Stimulated activated CD4-positive, alpha-beta T cell treated with anti-CD3 and anti-CD28 coated beads, Interleukin-1b, Interleukin-23, amount 100 ng/mL, for 24 hours (primary cell): ENCODE data around the gene PACS1.
"Not testable (repeated sequence)": the region's sequence is repeated elsewhere in the genome, so short reads cannot be mapped to it uniquely, and the experiment has no call there.

Experiments
- DNase-seq, 4 experiments: peaks; one replicate each; pipeline ENCODE4 v3.0.0-alpha.2; 2020; ENCODE audit warnings: low read depth in 4 of 4, low spot score in 1 of 4

The PACS1 gene

DNA sequence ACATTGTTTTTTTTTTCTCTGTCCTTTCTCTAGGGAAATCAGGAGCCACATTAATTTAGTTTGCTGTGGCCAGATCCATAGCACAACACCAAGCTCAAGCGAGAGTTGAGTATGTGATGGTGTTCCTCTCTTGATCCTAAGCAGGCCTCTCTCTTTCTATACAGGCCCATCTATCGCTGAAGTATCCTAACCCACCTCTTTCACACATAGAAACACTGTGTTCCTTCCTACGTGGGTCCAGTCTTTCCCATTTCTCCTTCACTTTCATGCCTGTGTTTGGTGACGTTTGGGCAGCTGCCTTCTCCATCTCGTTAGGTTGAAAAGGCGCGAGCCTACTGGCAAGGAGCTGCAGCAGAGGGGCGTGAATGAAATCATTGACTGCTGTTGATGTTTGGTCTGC is 2.4 kb downstream of the PACS1 start:
- DNase-seq: no peak

DNA sequence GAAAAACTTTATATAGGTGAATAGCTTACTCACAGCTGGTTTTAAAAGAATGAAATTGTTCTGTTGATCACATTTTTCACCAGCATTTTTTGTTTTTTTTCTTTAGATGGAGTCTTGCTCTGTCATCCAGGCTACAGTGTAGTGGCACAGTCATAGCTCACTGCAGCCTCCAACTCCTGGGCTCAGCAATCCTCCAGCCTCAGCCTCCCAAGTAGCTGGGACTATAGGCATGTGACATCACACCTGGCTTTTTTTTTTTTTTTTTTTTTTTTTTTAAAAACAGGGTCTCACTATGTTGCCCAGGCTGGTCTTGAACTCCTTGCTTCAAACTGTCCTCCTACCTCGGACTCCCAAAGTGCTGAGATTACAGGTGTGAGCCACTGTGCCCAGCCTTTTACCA is 3.6 kb downstream of the PACS1 start:
- no peak for DNase-seq

DNA sequence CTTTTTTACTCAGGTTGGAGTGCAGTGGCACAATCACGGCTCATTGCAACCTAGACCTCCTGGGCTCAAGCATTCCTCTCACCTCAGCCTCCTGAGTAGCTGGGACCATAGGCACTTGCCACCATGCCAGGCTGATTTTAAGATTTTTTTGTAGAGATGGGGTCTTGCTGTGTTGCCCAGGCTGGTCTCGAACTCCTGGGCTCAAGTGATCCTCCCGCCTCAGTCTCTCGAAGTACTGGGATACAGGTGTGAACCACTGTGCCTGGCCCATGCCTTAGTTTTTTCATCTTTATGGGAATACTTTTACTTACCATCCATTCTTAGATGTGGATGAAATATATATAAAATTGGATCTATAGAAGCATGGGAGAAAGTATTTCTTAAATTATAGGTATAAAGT is 5.2 kb downstream of the PACS1 start:
- no peak for DNase-seq

DNA sequence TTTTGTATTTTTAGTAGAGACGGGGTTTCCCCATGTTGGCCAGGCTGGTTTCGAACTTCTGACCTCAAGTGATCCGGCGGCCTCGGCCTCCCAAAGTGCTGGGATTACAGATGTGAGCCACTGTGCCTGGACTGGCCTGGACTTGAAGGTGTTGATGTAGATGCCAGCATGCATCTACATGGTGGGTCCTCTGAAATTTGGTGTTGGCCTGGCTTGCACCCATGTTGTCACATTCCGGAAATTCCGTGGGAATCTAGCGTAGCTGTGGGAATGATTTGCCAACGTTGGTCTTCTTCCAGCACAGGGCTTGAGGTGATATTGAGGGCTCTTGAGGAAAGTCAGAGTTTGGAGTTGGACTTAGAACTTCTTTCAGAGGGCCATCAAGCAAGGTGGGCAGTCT is 6.5 kb downstream of the PACS1 start:
- no peak for DNase-seq

DNA sequence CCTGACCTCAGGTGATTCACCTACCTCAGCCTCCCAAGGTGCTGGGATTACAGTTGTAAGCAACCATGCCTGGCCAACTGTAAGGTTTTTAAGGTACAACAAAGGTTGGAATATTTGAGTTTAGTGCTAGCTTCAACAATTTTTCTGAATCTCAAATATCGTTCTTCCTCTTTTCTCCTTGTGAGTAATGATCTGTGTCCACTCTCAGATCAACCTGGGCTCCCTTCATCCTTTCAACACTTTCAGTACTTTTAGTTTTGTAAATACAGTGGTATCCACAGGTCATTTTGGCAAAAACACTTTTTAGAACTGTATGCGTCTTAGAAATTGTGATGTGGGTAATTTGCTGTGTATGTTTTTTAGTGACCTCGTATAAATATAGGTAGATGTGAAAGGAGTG is 7.9 kb downstream of the PACS1 start:
- DNase-seq: no peak

DNA sequence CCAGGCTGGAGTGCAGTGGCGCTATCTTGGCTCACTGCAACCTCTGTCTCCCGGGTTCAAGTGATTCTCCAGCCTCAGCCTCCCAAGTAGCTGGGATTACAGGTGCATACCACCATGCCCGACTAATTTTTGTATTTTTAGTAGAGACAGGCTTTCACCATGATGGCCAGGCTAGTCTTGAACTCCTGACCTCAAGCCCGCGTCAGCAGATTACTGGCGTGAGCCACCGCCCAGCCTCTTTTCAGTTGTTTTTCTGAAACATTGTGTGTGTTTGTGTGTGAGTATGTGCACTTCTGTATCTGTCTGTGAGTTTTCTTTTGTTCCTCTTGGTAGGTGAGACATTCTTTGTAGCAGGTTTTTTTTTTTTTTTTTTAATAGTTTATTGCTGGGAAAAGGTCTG is 8.9 kb downstream of the PACS1 start:
- DNase-seq: not testable (repeated sequence)

DNA sequence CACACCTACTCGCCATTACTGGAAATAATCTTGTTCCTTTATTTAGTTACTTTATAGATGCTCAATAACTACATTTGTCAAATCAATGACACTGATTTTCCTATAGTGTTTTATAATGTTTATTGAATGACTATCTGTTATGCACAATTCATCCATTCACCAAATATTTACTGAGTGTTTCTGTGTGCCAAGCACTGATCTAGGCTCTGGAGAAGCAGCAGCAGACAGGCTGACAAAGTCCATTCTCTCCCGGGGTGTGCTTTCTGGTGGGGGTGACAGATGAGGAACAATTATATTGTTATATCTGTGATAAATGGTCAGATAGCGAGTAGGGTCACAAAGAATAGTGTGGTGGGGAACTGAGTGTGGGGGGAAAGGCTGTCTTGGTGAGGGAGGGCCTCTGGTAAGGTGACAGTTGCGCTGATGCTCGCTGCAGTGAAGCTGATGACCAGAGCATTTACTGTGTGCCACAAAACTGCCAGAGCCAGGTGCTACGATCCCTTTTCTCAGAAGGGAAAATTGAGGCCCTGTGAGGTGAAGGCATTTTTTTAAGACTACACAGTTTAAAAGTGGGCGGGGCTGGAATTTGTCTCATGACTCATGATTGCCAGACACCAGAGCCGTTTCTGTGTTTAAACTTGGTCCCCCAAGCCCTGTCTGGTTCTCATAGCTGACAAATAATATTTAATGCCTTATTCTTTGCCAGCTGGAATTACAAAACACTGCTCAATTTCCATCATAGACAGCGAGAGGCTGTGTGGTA is 10.2 kb downstream of the PACS1 start:
- peak in 1 of 4 experiments; percentile 57 for DNase-seq

DNA sequence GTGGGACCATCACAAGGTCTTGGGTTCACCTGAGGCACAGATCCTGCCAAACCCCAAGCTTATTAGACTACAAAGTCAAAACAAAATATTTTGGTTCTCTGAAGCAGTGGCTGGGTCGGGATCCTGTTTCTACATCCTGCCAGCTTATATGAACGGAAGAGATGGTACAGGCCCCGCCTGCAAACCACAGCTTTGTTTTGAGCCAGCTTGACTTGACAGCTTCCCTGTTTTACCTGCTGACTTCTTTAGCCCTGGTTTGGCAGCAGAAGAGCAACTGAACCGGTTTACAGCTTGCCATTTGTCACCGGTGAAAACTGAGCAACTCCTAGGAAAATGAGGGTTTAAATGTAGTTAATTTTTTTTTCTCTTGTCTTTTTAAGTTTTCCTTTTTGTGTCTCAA is 11.4 kb downstream of the PACS1 start:
- DNase-seq: peak in 1 of 4 experiments; percentile 51

DNA sequence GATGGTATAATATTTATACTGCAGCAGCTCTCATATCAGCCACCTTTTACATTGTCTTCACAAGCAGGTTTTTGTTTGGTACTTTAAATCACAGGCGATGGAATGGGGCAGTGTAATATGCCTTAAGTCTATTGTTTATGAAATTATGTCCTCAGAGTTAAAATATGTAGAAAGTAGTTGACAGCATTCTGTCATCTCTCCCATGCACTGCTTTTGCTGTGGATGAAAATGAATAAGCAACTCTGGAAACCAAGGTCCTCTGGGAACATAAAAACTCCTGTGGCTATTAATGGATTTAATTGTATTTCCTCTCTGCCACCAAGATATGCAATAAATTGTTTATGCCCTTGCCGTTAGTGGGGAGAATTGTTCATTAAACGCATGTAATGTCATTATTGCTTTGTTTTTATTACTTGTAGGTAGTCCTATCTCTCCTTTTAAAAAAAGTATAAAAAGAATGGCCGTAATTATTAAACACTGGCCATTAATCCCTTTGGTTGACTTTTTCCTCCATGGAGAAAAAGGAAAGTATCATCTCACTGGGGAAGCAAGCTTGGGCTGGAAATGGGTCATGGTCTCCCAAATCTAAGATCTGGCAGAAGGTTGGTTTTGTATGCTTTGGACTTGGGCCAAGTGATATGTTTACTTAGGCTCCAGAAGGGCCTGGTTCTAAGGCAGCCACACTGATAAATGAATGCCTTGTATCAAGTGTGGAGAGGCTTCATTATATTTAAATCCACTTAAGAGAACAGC is 13.1 kb downstream of the PACS1 start:
- no peak for DNase-seq

DNA sequence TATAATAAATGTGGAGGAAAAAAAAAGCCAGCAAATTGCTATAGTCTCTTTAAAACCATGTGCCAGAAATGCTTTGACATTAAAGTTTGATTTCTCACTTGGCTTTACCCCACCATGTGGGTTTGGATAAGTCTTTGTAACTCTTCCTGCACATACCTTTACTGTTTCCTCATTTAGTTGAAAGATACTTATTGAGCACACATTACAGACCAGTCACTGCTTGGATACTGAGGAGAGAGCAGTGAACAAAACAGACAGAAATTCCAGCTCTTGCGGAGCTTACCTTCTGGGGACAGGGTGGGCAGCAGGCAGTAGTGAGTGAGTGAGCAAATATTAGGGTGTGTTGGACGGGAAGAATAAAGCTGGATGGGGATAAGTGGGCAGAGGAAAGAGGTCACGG is 13.7 kb downstream of the PACS1 start:
- no peak for DNase-seq

DNA sequence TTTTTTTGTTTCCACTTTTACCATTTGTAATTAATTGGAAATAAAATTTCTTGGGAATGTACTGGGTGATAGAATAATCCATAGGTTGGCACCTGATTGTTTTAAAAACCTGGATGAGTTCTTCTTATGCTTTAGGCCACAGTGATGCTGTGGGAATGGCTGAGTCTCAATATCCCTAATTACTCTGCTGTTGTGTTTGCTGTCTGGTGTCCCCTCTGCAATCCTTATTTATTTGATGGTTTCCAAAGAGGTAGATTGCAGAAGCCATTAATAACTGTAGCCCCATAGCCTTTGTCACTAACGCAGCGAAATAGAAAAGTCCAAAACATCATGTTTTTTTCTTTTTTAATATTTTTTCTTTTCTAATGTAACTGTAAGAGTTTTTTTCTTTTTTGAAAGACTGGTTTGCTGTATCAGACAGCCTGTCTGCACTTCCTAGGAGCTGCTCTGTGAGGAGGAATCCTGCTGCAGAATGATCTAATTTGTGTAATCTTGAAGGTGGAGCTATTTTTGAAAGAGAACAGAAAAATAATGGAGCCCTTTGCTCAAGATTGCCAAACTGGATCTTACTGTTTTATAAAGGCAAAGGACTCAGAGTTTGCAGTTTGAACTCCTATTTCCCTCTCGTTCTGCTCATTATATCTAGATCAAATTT is 14.9 kb downstream of the PACS1 start:
- DNase-seq: no peak

DNA sequence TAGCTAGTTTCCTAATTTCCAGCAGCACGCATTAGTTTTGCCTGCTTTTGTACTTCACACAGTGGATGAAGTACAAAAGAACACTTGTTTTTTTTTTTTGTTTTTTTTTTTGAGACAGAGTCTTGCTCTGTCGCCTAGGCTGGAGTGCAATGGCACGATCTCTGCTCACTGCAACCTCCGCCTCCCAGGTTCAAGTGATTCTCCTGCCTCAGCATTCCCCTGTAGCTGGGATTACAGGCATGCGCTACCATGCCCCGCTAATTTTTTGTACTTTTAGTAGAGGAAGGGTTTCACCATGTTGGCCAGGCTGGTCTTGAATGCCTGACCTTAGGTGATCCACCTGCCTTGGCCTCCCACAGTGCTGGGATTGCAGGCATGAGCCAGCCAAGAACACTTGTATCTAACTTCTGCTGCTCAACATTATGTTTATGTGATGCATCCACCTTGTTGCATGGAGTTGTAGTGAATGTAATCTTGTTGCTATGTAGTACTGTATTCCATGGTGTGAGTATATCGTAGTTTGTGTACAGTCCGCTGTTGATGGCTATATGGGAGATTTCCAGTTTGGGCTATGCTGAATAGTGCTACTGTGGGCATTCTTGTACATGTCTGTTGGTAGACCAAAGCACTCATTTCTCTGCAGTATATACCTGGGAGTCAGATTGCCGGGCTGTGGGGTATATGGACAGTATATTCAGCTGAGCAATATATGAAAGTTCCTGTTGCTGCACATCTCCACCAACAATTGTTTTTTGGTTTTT is 17.3 kb downstream of the PACS1 start:
- DNase-seq: no peak

DNA sequence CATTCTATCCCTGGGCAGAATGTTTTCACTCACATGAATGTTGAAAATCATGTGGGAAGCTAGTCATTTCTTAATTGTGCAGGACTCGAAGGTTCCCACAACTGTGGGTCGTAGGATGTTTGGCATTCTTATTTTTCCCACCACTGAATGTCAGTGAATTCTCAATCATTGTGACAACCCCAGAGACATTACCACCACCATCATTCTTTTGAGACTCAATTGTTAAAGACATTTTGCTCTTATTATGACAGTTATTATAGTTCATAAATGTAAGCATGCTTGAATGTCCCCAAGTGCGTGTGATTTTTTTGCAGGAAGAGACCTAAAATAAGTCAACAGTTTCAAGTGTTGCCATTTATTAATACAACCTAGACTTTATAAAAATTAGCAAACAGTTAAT is 19.0 kb downstream of the PACS1 start:
- no peak for DNase-seq

DNA sequence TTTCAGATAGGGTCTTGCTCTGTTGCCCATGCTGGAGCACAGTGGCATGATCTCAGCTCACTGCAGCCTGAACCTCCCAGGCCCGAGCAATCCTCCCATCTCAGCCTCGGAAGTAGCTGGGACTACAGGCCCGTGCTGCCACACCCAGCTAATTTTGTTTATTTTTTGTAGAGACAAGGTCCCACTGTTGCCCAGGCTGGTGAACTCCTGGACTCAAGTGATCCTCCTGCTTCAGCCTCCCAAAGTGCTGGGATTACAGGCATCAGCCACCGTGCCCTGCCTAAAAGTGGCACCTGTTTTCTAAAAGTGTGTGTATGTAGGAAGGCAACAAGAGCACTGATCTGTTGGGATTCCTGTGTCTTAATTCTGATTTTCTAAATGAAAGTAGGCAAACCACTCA is 20.2 kb downstream of the PACS1 start:
- no peak for DNase-seq

DNA sequence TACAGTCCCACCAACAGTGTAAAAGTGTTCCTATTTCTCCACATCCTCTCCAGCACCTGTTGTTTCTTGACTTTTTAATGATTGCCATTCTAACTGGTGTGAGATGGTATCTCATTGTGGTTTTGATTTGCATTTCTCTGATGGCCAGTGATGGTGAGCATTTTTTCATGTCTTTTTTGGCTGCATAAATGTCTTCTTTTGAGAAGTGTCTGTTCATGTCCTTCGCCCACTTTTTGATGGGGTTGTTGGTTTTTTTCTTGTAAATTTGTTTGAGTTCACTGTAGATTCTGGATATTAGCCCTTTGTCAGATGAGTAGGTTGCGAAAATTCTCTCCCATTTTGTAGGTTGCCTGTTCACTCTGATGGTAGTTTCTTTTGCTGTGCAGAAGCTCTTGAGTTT is 22.1 kb downstream of the PACS1 start:
- not testable (repeated sequence) for DNase-seq

DNA sequence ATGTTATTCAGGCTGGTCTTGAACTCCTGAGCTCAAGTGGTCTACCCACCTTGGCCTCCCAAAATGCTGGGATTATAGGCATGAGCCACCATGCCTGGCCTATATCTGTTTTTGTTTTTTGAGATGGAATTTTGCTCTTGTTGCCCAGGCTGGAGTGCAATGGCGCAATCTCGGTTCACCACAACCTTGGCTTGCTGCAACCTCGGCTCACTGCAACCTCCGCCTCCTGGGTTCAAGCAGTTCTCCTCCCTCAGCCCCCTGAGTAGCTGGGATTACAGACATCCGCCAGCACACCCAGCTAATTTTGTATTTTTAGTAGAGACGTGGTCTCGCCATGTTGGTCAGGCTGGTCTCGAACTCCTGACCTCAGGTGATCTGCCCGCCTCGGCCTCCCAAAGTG is 29.7 kb downstream of the PACS1 start:
- DNase-seq: not testable (repeated sequence)

DNA sequence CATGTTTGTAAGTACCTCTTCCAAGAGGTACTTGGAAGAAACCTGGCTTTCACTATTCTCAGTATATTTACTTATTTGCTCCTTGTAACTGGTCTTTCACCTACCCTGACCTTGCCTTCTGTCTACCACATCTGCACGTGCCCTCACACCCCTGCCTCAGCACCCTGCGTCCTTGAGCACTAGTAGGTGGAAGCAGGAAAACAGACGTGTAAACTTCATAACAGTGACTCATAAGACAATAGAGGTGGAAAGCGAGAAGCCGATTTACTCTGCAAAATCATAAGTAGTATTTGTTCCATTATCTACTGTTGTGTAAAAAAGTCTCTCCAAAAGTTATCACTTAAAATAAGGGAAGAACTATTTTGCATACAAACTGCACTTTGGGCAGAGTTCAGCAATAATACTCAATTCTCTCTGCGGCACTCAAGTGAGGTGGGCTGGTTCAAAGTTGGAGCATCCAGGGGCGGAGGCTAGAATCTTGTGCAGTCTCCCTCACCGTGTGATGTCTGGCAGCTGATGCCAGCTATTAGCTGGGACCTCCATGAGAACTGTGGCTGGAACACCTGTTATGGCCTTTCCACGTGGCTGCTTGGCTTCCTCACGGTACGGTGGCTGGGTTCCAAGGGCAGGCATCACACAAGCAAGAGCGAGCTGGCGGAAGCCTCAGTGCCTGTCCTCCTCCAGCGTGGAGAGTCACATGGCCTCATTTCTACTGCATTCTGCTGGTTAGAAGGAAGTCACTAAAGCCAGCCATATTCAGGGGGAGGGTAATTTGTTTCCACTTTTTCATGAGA is 30.4 kb downstream of the PACS1 start:
- peak; percentile 10 to 43 (median 32) for DNase-seq

DNA sequence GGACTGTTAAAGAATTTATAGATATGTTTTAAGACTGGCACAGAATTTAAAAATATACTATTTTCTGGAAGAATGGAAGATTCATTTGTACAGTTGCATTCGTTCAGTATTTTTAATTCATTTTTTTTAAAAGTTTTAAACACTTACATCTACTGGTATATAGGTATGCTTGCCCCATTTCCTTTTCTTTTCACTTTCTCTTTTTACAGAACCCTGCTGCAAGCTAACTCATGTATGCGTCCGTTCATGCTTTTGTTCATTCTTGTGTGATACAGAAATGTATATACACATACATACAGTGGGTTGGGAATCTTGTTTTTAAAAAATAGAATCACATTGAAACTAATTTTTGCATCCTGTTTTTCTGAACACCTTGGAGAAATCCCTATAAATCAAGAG is 31.0 kb downstream of the PACS1 start:
- no peak for DNase-seq

DNA sequence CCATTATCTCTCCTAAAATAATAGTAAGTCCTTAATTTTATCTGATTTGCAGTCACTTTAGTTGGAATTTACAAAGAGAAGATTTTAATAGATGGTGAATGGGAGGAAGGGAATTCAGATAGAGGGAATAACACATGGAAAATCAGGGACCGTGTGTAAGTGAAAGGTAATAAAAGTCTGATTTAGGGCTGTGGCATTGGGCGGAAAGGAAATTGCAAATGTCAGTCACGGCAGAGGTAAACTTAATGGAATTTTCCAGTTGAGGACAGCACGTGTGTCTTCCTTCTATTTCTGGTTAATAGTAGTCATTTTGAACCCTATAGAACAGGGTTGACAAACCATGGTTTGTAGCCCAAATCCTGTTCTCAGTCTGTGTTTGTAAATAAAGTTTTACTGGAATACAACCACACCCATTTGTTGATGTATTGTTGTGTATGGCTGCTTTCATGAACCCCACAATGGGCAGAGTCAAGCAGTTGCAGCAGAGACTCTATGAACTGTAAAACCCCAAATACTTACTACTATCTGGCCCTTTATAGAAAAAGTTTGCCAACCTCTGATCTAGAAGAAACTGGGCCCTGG is 34.1 kb downstream of the PACS1 start:
- DNase-seq: no peak
